AG10803 (cell line): ENCODE results near the gene HNRNPAB.

ENCODE experiments used
- DNase-seq: peaks from one replicate; pipeline ENCODE4 v3.0.0; 2010; ENCODE audit warnings: low read depth
- H3K4me3 ChIP-seq: 2 replicates; pipeline ENCODE4 v1.5.1; 2011; ENCODE audit warnings: mild to moderate bottlenecking, low read length, control low read depth
- TF ChIP-seq, protein P1 (sequence below): conservative IDR thresholded peaks from 2 replicates; pipeline ENCODE4 v1.5.1; 2011; ENCODE audit warnings: mild to moderate bottlenecking, low read length, control low read depth, inconsistent platforms

HNRNPAB gene

GRCh38 chr5:178170455-178170854, 33.9 kb upstream of the HNRNPAB start:
- TF ChIP-seq, protein P1, sequence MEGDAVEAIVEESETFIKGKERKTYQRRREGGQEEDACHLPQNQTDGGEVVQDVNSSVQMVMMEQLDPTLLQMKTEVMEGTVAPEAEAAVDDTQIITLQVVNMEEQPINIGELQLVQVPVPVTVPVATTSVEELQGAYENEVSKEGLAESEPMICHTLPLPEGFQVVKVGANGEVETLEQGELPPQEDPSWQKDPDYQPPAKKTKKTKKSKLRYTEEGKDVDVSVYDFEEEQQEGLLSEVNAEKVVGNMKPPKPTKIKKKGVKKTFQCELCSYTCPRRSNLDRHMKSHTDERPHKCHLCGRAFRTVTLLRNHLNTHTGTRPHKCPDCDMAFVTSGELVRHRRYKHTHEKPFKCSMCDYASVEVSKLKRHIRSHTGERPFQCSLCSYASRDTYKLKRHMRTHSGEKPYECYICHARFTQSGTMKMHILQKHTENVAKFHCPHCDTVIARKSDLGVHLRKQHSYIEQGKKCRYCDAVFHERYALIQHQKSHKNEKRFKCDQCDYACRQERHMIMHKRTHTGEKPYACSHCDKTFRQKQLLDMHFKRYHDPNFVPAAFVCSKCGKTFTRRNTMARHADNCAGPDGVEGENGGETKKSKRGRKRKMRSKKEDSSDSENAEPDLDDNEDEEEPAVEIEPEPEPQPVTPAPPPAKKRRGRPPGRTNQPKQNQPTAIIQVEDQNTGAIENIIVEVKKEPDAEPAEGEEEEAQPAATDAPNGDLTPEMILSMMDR, result no peak
- no peak for DNase-seq
- H3K4me3 ChIP-seq, result no peak overlapping the region

DNA sequence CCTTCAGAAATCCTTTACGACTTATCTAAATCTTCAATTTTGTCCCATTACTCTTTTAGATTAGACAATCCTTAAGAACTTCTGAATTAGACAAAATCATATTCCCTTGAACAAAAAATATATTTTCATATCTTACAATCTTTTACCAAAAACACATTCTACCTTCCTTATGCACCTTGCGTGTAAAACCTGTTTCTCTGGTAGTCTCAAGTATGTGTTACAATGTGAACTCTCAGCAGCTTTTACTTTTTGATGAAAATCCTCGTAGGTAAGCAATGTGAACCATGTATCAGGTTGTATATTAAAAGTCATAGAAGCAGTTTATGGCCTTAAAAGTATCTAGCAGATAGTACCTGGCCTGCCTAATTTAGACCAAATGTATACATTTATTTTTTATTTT, 29.9 kb upstream of the HNRNPAB start:
- TF ChIP-seq, protein P1, result no peak
- no peak overlapping the region for H3K4me3 ChIP-seq
- DNase-seq, result no peak

DNA sequence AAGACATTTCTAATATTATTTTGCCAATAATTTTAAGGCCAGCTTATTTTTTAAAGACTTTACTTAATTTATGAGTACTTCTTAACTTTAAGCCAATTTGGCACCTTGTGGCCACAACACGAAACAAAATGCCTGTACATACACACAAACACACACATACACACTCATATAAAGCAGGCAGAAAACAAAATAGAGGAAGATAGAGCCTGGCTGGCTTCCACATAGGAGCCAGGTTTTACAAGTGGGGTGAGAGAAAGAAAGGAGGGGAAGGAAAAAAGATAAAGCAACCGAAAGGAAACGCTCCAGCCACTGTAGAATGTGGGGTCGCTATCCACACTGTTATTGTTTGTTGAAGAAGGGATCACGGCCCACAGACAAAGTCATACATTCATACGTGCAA, 27.5 kb upstream of the HNRNPAB start:
- no peak for DNase-seq
- TF ChIP-seq, protein P1, result no peak
- H3K4me3 ChIP-seq, result no peak overlapping the region

- DNase-seq, result no peak
- TF ChIP-seq, protein P1, result no peak
These were observed 26.8 kb upstream of the HNRNPAB start for GRCh38 chr5:178177569-178177968.

DNA sequence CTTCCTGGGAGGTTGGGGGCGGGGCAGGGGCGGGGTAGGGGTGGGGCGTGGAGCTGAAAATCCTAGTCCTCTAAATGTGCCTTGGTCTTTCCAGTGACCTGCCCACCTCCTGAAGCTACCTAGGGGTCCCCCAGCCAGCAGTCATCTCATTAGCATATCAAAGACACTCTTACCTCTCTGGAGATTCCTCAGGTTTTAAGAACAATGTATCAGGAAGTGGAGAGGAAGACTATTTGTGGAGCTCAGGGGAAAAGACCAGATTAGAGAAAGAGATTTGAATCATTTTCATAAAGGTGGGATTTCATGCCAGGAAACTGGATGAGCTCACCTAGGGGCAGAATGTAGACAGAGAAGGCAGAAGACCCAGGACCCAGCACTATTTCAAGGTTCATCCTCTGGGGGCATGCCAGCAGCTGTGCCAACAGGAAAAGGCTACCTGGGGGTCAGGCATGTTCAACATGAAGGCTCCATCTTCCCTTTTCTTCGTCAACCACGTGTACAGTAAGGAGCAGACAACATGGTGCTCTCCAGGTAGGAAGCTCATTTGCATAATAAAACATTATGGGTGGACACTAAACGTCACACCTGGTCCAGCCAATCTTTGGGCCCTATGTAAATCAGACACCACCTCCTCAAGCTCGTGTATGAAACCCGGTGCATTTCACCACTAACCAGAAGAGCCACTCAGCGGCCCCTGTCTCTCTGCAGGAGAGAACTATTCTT, 24.0 kb upstream of the HNRNPAB start:
- H3K4me3 ChIP-seq, result no peak overlapping the region
- no peak for DNase-seq
- TF ChIP-seq, protein P1, result no peak

More at GRCh38 chr5:178177569-178177968, 26.8 kb upstream of the HNRNPAB start:
- H3K4me3 ChIP-seq, result no peak overlapping the region

DNA sequence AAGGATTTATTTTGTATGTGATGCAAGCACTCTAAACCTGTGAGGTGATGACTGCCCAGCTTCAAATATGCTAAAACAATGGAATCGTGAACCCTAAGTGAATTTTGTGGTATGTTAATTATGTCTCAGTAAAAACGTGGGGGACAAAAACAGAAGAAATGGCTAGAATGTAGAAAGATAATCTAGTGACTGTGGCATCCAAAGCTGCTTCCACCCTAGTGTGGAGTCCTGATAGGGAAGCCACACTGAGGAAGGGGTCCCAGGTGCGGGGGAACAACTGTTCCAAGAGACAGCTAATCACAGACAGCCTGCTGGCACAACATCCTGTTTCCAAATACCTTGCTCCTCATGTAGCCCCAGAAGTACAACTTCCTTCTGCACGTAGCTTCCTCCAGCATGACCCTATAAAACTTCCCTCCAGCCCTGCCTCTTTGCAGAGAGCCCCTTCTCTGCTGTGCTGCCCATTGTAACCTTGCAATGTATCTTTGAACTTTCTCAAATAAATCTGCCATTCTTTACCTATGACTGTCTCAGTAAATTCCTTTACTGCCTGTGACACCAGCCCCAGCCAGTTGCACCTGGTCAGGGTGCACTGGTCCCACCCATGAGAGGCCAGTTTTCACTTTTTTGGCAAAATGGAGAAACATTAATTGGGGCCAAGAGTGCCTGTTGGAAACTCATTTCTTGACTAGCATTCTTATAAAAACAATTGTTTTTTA, 22.0 kb upstream of the HNRNPAB start:
- H3K4me3 ChIP-seq, result no peak overlapping the region
- TF ChIP-seq, protein P1, result no peak
- no peak for DNase-seq

GRCh38 chr5:178186427-178186826, 17.9 kb upstream of the HNRNPAB start:
- DNase-seq, result no peak
- H3K4me3 ChIP-seq, result no peak overlapping the region

More at GRCh38 chr5:178186427-178186826, 17.9 kb upstream of the HNRNPAB start:
- TF ChIP-seq, protein P1, result no peak
